ENCODE results near the gene LIME1. TPM values are rescaled to one million over a fixed set of nuclear protein-coding genes. Genes with fewer than 3 reads are reported as not detected.

LIME1 gene
- total and polyA plus RNA-seq, 12 donors, result 0.22 to 103 (median 8.4) TPM

- WGBS, 4 donors, result 93 to 98% (median 94%) methylated on average over 13 to 21 of the region's 21 CpGs
- DNase-seq, result peak in 3 of 7 donors; percentile 9 to 27 (median 17)
- H3K36me3 ChIP-seq (replicated peaks in 1 of 2), result peaks cover 0 to 8% of the 10 kb centered on the region in 2 donors
Measured at GRCh38 chr20:63693733-63694583, 42.5 kb upstream of the LIME1 start.

GRCh38 chr20:63694584-63695423 is 41.7 kb upstream of the LIME1 start:
- H3K9me3 ChIP-seq (replicated peaks in 1 of 3), result no peaks in the 10 kb centered on the region
- 85 to 94% (median 92%) methylated on average over 6 to 37 of the region's 37 CpGs for WGBS, 4 donors
- H3K27me3 ChIP-seq, result no peaks in the 10 kb centered on the region
- H3K4me3 ChIP-seq, result no peak overlapping the region
- no peak for TF ChIP-seq POLR2A (IDR thresholded peaks at IDR 0.05)
- TF ChIP-seq CTCF (IDR thresholded peaks at IDR 0.05), result no peak
- peak in 3 of 7 donors; percentile 11 to 19 (median 17) for DNase-seq
- intact Hi-C loops (cut with DNase I), result no loop called here
- H3K27ac ChIP-seq, result no peak overlapping the region
- H3K4me1 ChIP-seq (replicated peaks in 1 of 2), result peaks cover 27 to 38% of the 10 kb centered on the region in 2 donors
- peaks cover 0 to 8% of the 10 kb centered on the region in 2 donors for H3K36me3 ChIP-seq (replicated peaks in 1 of 2)

More at GRCh38 chr20:63693733-63694583, 42.5 kb upstream of the LIME1 start:
- TF ChIP-seq POLR2A (IDR thresholded peaks at IDR 0.05) (no peak), CTCF (IDR thresholded peaks at IDR 0.05) (no peak)
- Histone ChIP-seq H3K27ac (no peak overlapping the region), H3K9me3 (replicated peaks in 1 of 3) (no peaks in the 10 kb centered on the region), H3K4me3 (no peak overlapping the region), H3K27me3 (no peaks in the 10 kb centered on the region), H3K4me1 (replicated peaks in 1 of 2) (peaks cover 19 to 30% of the 10 kb centered on the region in 2 donors)
- intact Hi-C loops (cut with DNase I), result no loop called here

GRCh38 chr20:63695424-63696305 is 40.8 kb upstream of the LIME1 start:
- Histone ChIP-seq H3K27me3 (no peaks in the 10 kb centered on the region), H3K4me1 (replicated peaks in 1 of 2) (peaks cover 27 to 38% of the 10 kb centered on the region in 2 donors), H3K4me3 (no peak overlapping the region), H3K27ac (peak overlapping the region in 1 of 5 donors; percentile 35), H3K9me3 (replicated peaks in 1 of 3) (no peaks in the 10 kb centered on the region), H3K36me3 (replicated peaks in 1 of 2) (peaks cover 0 to 8% of the 10 kb centered on the region in 2 donors)
- DNase-seq, result peak in 4 of 7 donors; percentile 14 to 29 (median 19)
- 83 to 86% (median 84%) methylated on average over 7 to 25 of the region's 25 CpGs for WGBS, 4 donors
- TF ChIP-seq CTCF (IDR thresholded peaks at IDR 0.05), result no peak
- TF ChIP-seq POLR2A (IDR thresholded peaks at IDR 0.05), result no peak
- intact Hi-C loops (cut with DNase I), result no loop called here
